GM21447 (cell line): ENCODE results near the gene NUBP1.

Experiments
- ATAC-seq: cut with Tn5 transposase; IDR thresholded peaks from one replicate; pipeline ENCODE4 v1.9.1; 2021; ENCODE audit not compliant: unreplicated experiment

The NUBP1 gene

DNA sequence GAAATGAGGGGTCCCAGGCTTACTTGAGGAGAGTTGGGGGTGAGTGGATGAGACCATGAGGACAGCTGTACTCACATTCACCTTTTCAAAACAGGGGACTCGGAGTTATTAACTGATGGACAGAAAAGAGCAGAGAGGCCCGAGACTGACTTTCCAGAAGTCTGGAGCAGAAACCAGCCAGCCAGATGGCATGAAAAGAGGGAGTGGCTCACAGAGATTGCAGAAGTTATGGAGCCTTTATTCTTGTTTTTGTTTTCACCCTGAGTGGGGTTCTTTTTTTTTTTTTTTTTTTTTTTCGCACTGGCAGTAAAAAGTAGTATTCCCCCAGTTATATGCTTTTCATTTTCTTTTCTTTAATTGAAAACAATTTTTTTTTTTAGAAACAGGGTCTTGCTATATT lies 56.1 kb downstream of the NUBP1 start:
- ATAC-seq, result no peak

- no peak for ATAC-seq
Observed at GRCh38 chr16:10805334-10805733, 61.7 kb downstream of the NUBP1 start.

DNA sequence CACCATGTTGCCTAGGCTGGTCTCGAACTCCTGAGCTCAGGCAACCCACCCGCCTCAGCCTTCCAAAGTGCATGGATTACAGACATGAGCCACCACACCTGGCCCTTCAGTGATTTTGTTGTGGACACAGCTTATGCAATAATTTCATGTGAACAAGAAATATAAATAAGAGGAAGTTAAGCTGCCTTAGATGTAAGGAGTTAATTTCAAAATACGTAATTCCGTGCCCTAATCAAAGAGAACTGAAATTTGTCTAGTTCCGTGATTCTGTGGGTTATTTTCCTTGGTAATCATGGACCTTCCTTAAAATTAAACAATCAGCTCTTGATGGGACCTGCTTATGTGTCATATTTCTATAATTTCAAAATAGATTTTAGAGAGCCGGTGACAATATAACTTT lies 63.1 kb downstream of the NUBP1 start:
- no peak for ATAC-seq

- ATAC-seq, result no peak
Observed at GRCh38 chr16:10808218-10808617, 64.6 kb downstream of the NUBP1 start.

- no peak for ATAC-seq
Observed at GRCh38 chr16:10808850-10809249, 65.2 kb downstream of the NUBP1 start.

DNA sequence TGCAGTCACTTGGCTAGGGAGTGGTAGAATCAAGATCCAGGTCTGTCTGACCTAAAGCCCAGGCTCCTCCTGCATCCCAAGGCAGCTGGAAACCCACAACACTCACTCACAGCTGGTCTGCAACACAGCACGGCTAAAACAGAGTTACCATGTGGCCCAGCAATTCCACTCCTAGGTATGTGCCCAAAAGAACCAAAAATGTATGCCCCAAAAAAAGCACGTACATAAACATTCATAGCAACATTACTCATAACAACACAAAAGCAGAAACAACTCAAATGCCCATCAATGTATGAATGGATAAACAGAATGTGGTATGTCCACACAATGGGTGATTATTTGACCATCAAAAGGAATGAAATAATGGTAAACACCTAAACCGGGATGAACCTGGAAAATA lies 66.1 kb downstream of the NUBP1 start:
- no peak for ATAC-seq

- peak; percentile 61 for ATAC-seq
Observed at GRCh38 chr16:10812312-10813098, 68.9 kb downstream of the NUBP1 start.

GRCh38 chr16:10813099-10813455 lies 69.4 kb downstream of the NUBP1 start:
- ATAC-seq, result no peak

GRCh38 chr16:10817514-10817913 lies 73.9 kb downstream of the NUBP1 start:
- no peak for ATAC-seq

DNA sequence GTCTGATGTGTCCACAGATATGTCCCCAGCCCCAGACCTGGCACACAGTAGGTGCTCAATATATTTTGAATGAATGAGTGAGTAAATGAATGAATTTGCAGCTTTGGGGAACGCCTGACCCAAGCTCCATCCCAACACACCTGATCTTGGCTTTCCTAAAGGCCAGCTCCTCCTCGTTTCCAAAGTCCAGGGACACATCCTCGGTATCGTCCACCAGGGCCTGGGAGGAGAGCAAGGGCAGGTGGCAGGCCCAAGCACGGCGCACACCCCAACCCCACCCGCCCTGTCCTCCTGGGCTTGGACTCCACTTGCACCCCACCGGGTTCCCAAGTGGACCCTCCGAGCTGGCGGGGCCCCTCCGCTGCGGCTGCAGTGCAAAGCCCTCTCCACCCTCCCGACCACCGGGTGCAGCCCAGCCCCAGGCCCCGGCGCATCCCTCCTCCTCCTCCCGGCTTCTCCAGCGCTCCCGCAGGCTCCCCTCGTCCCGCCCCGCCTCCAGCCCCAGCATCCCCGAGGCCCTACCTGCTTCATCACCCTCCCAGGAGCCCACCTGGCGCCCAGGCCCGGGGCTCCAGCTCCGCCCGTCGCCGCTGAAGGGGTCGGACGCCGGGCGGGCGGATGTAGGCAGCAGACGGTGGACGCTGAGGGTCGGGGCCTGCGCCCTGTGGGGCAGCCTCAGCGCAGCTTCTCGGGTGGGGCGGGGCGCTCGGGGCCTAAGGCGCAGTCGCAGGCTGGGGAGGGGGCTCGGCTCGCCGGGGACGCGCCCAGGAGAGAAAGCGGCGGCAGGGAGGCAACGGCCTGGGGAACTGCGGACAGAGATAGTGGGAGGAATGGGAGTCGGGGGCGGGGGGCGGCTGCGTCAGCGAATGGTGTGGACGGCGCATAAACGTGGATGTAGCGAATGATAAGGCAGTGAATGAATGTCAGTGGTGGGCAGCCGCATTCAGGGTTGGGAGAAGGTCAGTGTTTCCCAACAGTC lies 74.6 kb downstream of the NUBP1 start, which contains the start of gene TVP23A:
TSS of gene TVP23A (minus strand) at position 832 of the 979 bp plus-strand sequence. CDS start at position 531, 301 bp downstream.
- ATAC-seq, result no peak
